A549 treated with Hydrocortisone at 1 μM for 4 hours (cell line): Measurements from ENCODE around the gene BRD3OS. TPM values are rescaled to one million over a fixed set of nuclear protein-coding genes. Genes with fewer than 3 reads are reported as not detected.

Experiments
- total RNA-seq: library from RNA; stranded (reverse); fragments of 200-300 nt; extraction: Qiagen RNA extraction; gene quantifications from 5 replicates; pipeline ENCODE4 v1.2.3, GENCODE V29; 2022

The BRD3OS gene
- total RNA-seq = 15.3 to 19.2 TPM (median 17.0 TPM) in 5 replicates

GRCh38 chr9:134024828-134025605 is at the start of gene BRD3OS:
Gene BRD3OS, plus strand, starts transcription at chr9:134025481. Its CDS starts 1,267 bp downstream, at chr9:134026748.

GRCh38 chr9:133991964-133992779 is 33.1 kb upstream of the BRD3OS start, which contains the start of gene VAV2:
Gene VAV2, minus strand, starts transcription at chr9:133992324. Its CDS starts 46 bp downstream, at chr9:133992278.

GRCh38 chr9:134067904-134068743 is 42.8 kb downstream of the BRD3OS start, which contains the start of gene BRD3:
Gene BRD3, minus strand, starts transcription at chr9:134068026. Its CDS starts 14,549 bp downstream, at chr9:134053477.

Other genes starting within 250 kb of the BRD3OS start
- 32.0 to 46.0 TPM (median 41.5 TPM) in 5 replicates for gene VAV2, start 33.2 kb upstream of the BRD3OS start, total RNA-seq
- gene BRD3, start 42.5 kb downstream of the BRD3OS start, total RNA-seq = 13.8 to 19.8 TPM (median 18.4 TPM) in 5 replicates
- gene WDR5, start 110.6 kb downstream of the BRD3OS start, total RNA-seq = 58.9 to 63.0 TPM (median 62.6 TPM) in 5 replicates
- gene RNU6ATAC, start 139.1 kb downstream of the BRD3OS start, total RNA-seq = not detected in 5 replicates